EH (cell line): ENCODE measurements around the gene ASCC3.
"Not testable (repeated sequence)": the region's sequence is repeated elsewhere in the genome, so short reads cannot be mapped to it uniquely, and the experiment has no call there.

Source experiments
- DNase-seq: peaks from one replicate; pipeline ENCODE4 v3.0.0-alpha.2; 2015; ENCODE audit warnings: low read depth

ASCC3 gene

GRCh38 chr6:100889351-100889750, 8.2 kb upstream of the ASCC3 start:
- no peak for DNase-seq

DNA sequence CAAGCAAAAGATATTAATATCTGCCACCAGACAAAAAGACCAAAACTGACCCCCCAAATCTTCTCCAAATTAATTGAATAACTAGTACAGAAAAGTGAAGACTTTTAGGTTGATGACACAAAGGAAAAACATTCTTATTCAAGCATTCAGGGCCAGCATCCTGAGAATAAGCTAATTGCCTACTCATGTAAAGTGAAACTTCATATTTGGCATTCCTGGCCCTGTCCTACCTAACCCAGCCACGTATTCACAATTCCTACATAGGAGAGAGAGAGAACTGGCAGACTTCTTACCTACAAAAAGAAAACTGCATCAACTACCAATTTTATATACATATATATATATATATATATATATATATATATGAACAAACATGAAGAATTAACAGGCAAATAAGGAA, 4.9 kb upstream of the ASCC3 start:
- DNase-seq, result peak; percentile 83

GRCh38 chr6:100883347-100883746, 2.2 kb upstream of the ASCC3 start:
- DNase-seq, result no peak

DNA sequence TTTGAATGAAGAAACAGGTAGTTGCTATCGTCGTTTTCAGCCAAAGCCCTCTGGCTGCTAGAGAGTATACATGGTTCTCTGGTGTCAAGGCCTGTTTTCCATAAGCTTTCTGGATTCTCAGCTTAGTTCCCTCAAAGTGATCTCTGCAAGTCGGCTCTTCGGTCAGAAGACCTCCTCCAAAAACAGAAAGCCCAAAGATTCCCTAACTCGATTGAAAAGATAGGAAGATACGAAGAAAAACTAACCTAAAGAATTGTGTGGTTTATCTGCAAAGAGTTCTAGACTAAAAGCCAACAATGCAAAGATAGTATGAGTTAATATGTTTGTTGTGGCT, 545 bp upstream of the ASCC3 start:
- DNase-seq, result no peak

GRCh38 chr6:100880149-100880852, 828 bp downstream of the ASCC3 start:
- DNase-seq, result peak; percentile 26

DNA sequence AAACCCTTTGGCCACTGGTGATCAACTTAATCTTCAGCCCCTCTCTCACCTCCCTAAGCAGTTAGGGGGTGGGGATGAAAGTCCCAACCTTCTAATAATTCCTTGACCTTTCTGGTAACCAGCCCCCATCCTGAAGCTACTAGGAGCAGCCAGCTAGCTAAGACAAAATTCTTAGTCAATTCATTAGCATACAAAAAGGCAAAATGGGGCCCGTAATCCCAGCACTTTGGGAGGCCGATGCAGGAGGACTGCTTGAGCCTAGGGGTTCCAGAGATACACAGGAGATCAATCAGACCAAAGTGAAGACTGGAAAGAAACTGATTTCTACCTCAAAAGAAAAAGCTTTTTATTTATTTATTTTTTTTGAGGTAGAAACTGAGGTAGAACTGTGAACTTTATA, 1.8 kb downstream of the ASCC3 start:
- DNase-seq, result no peak

DNA sequence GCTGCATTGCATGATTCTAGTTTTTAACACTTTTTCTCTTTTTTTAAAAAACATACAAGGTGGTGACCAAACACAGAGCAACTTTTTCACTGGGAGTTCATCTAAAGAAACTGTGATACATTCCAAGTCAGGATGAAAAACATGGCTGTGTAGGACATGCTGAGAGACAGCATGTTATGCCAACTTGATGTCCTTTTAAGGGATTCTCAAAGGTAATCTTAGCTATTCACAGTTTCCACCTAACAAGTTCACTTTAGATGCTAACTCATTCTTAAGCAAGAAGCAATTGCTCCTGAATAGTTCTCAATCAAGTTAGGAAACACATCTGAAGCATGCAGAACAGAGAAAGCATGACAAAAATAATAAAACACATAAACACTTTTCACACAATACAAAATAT, 3.3 kb downstream of the ASCC3 start:
- no peak for DNase-seq

DNA sequence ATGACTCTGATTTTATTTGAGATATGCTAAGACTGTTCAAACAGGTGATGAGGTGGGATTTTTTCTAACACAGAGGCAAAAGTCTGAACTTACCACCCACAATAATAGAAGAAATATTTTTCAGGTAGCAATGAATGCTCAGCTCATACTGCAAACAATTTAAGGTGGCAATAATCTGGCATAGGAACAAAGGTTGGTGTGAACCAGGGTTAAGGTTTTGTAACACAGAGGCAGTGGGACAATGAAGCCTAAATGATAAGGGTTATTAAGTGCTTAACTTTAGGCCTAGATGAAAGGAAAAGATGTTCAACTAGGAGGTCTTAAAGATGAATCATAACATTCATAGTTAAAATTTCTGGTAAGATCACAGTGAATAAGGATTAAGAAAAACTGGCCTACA, 4.9 kb downstream of the ASCC3 start:
- no peak for DNase-seq

- DNase-seq, result no peak
Observed at GRCh38 chr6:100865525-100865924, 15.6 kb downstream of the ASCC3 start.

DNA sequence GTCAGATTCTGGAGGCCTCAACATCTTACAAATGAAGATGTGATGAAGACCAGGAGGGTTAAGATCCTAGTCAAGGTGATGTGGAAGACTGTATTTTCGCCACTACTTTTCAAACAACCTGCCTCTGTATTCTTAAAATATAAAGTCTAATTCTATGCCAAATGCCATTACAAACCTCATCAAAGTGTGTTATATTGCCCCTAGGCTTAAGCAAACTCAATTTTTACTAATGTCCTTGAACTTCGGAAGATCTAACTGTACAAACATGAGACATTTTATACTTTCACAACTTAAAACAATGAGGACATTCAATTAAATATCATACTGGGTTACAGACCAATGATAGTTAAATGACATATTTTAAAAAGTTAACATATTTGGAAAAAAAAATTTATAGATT, 19.1 kb downstream of the ASCC3 start:
- DNase-seq, result no peak

- DNase-seq, result no peak
Observed at GRCh38 chr6:100856146-100856545, 25.0 kb downstream of the ASCC3 start.

- DNase-seq, result no peak
Observed at GRCh38 chr6:100851819-100852218, 29.3 kb downstream of the ASCC3 start.

DNA sequence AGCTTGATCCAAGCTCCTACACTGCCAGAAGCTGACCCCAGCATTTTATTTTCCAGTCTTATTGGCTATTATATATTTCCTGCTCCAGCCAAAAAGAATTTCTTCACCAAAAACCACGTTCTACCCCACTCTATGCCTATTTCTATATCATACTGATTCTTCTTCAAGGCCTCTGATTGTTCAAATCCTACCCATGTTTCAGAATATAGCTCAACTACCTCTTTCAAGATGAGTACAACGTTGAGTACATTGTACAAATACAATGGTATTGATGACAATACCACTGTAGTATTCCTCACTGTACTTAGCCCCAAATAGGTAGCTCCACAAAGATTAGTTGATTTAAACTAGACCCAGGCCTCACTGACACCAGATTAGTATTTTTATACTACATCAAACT, 31.0 kb downstream of the ASCC3 start:
- no peak for DNase-seq

GRCh38 chr6:100846276-100846675, 34.9 kb downstream of the ASCC3 start:
- peak; percentile 6 for DNase-seq

DNA sequence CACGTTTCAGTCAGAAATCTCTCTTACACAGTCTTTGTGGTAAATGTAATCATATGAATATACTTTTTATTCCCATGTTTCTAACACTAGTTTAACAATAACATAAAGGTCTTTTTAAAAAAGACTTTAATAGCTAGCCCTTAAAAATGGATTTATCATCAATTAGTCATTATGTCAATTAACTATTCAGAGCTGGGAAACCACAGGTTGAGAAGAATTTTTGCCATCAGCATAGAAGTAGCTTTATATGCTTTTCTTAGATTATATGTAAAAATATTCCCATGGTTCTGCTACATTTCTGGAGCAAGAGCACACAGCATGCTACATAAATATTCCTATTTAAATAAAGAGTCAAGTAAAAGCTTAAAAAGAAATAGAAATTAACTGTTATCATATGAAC, 35.5 kb downstream of the ASCC3 start:
- peak; percentile 29 for DNase-seq

DNA sequence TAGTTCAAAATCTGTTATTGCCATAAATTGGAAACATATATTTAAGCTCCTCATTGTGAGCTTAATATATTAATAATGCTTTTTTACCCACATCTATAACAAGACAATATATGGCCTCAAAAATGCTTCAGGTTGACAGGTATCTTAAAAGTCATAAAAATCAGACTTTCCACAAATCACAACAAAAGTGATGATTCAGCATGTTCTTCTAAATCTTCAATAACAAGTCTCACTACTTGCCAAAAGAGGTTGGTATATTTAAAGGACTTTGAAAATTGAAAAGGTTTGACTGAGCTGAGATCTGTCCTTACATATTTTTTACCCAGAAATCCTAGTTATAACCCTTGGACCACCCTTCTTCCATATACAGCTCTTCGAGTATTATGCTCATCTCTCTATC, 41.7 kb downstream of the ASCC3 start:
- no peak for DNase-seq

DNA sequence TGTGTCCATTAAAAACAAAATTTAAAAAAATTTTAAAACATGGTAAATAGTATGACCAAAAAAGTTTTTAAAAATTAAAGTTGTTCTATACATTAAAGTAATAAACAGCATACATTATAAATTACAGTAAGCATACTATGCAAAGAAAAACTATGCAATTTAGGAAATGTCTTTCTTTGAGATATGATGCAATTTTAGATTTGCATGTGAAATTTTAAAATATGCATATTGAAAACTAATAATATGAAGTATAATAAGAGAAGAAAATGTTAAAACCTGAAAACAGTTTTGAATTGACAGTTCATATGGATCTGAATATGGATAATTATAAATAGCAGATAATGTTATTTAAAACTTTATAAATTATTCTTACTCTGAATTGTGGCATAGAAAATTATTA, 43.1 kb downstream of the ASCC3 start:
- DNase-seq, result no peak

DNA sequence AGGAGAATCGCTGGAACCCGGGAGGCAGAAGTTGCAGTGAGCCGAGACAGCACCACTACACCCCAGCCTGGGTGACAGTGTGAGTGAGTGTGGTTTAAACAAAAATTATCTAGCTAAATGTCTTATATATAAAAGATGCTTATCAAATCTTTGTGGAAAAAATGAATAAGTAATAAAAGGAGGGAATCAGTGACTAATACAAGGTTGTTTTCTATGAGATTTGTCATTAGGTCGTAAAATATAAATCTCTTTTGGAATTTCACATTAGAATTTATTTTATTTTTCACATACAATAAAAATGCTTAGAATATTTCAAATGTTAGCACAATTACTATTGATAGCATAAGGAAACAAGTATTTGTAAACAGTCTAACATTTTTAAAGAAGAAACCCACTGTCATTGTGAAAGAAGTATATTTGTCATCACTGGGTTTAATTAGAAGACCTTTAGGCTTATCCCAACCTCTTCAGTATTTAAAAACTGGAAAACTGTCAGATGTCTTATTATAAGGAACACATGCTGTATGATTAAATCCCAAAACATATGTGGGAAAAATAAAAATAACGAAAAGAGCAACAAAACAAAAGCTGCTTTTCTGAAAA, 47.1 kb downstream of the ASCC3 start:
- DNase-seq, result peak; percentile 79

DNA sequence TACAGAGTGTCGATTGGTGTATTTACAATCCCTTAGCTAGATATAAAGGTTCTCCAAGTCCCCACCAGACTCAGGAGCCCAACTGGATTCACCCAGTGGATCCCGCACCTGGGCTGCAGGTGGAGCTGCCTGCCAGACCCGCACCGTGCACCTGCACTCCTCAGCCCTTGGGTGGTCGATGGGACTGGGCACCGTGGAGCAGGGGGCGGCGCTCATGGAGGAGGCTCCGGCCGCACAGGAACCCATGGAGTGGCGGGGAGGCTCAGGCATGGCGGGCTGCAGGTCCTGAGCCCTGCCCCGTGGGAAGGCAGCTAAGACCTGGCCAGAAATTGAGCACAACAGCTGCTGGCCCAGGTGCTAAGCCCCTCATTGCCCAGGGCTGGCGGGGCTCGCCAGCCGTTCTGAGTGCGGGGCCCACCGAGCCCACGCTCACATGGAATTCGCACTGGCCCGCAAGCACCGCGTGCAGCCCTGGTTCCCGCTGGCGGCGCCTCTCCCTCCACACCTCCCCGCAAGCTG, 52.0 kb downstream of the ASCC3 start:
- DNase-seq, result not testable (repeated sequence)

DNA sequence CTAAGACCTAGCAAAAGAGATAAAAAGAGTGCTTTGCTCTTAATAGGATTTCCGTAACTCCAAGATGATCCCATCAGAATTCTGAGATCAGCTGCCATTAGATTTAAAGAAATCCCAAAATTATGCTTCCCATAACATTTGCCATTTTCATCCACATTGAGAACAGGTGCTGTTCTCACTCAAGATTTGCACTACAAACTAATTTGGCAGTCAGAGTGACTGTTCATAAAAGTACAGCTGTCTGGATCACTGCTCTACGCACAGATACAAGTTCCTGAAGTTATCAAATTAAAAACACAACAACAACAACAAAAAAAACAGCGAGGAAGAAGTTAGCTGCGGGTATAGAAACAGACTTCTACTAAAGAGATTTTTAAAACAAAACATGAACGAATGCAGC, 58.1 kb downstream of the ASCC3 start:
- DNase-seq, result no peak

GRCh38 chr6:100818066-100818465, 63.1 kb downstream of the ASCC3 start:
- no peak for DNase-seq

DNA sequence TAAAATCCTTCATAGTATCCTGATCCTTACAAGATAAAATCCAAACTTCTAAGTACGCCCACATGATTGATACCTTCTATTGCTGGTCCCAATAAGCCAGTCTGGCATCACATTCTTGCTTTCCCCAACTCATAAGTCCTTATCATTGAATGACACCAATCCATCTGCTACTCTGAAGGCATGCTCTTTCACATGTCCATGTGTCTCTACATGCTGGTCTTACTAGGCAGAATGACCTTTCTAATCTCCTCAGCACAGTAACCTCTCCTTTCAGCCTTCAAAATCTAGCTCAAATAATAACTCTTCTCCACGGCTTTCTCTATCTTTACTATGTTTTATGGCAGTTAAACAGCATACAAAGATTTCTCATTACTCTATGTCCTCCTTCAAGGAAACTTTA, 71.1 kb downstream of the ASCC3 start:
- DNase-seq, result no peak

- DNase-seq, result no peak
Observed at GRCh38 chr6:100809346-100809745, 71.8 kb downstream of the ASCC3 start.

DNA sequence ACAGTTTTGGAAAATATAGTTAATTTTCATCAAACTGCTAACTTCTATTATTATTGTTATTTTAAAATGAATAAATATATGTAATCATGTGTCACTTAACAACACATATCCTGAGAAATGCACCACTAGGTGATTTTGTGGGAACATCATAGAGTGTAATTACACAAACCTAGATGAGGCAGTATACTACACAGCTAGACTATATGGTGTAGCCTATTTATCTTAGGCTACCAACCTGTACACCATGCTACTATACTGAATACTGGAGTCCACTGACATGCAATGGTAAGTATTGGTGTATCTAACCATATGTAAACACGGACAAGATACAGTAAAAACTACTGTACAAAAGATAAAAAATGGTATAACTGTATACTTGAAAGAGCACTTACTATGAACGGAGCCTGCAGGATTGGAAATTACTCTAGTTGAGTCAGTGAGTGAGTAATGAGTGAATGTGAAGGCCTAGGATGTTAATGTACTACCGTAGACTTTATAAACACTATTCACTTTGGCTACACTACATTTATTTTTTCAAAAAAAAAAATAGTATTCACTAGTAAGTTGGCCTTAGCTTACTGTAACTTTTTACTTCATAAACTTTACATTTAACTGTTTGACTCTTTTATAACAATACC, 72.4 kb downstream of the ASCC3 start:
- peak; percentile 68 for DNase-seq
